ENCODE results near the gene UNC5B. TPM values are rescaled to one million over a fixed set of nuclear protein-coding genes. Genes with fewer than 3 reads are reported as not detected.

UNC5B gene
- total RNA-seq, 1 experiment from 2014 or later, result 49.6 TPM

GRCh38 chr10:71229726-71230655 lies 17.6 kb downstream of the UNC5B start:
- DNase-seq (ENCODE audit: low spot score) (no peak), ATAC-seq (no peak)
- 0 out of 2 replicates have a peak, but pooled peaks cover 3% of the 10 kb centered on the region for H3K36me3 Mint-ChIP-seq
- ChIA-PET CTCF (interaction anchor here (0.6 to 2.5 kb wide), 12 partner anchors 10 to 327 kb away, joined by 3 to 11 read pairs (median 3); no protein-coding TSS in a partner anchor), POLR2A (interaction anchor here (1.1 kb wide), 1 partner anchor 14 kb away, joined by 3 read pairs; no protein-coding TSS in a partner anchor)
- peaks cover 53% of the 10 kb centered on the region for H3K4me1 Mint-ChIP-seq
- TF ChIP-seq IRF2 (CRISPR knock-in tag; IDR thresholded peaks at IDR 0.05; ENCODE audit: borderline replicate concordance, low read depth) (no peak), MAX (CRISPR knock-in tag; IDR thresholded peaks at IDR 0.05) (no peak), ZNF281 (CRISPR knock-in tag; IDR thresholded peaks at IDR 0.05) (no peak), ZNF532 (CRISPR knock-in tag; IDR thresholded peaks at IDR 0.05; ENCODE audit: borderline replicate concordance) (no peak), CBFB (CRISPR knock-in tag; IDR thresholded peaks at IDR 0.05; ENCODE audit: low read depth) (no peak), ERG (CRISPR knock-in tag; IDR thresholded peaks at IDR 0.05) (no peak)
- TF ChIP-seq, protein P1, sequence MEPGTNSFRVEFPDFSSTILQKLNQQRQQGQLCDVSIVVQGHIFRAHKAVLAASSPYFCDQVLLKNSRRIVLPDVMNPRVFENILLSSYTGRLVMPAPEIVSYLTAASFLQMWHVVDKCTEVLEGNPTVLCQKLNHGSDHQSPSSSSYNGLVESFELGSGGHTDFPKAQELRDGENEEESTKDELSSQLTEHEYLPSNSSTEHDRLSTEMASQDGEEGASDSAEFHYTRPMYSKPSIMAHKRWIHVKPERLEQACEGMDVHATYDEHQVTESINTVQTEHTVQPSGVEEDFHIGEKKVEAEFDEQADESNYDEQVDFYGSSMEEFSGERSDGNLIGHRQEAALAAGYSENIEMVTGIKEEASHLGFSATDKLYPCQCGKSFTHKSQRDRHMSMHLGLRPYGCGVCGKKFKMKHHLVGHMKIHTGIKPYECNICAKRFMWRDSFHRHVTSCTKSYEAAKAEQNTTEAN (CRISPR knock-in tag; IDR thresholded peaks at IDR 0.05), result no peak
- TF ChIP-seq, protein P2, sequence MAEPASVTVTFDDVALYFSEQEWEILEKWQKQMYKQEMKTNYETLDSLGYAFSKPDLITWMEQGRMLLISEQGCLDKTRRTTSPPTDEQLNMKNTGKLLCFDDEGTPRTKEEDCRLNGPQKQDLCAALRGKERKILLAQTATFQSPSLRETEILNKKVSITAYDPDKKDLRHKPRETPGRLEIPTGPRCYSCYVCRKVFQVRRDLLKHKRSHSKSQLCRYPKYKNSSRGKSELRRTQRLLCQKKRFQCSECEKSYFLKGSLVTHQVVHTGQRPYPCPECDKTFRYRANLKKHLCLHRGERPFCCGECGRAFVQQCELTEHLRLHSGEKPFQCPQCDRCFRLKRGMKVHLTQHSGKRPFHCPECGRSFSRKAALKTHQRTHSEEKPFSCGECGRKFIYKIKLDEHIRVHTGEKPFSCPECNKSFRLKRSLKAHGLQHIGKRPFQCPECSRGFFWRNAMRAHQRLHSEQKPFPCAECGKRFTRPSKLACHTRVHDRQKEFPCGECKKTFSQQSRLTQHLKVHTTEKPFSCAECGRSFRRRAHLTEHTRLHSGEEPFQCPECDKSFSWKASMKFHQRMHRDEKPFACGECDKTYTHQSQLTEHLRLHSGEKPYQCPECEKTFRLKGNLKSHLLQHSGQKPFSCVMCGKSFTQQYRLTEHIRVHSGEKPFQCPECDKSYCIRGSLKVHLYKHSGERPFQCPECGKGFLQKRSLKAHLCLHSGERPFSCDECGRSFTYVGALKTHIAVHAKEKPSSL (CRISPR knock-in tag; conservative IDR thresholded peaks at IDR 0.05), result no peak
- H3K27me3 Mint-ChIP-seq (ENCODE audit: low read depth), result no peaks in the 10 kb centered on the region
- no peaks in the 10 kb centered on the region for H3K9me3 Mint-ChIP-seq
- H3K4me3 Mint-ChIP-seq, result no peak overlapping the region
- H3K27ac Mint-ChIP-seq, result no peak overlapping the region; the same call in 1 of the 2 replicates

- CTCF ChIA-PET, result interaction anchor here (1.0 to 2.5 kb wide), 3 partner anchors 11 to 327 kb away, joined by 3 to 11 read pairs (median 7); no protein-coding TSS in a partner anchor
- Mint-ChIP-seq H3K4me3 (no peak overlapping the region), H3K27me3 (ENCODE audit: low read depth) (no peaks in the 10 kb centered on the region), H3K27ac (no peak overlapping the region), H3K4me1 (peaks cover 58% of the 10 kb centered on the region), H3K36me3 (0 out of 2 replicates have a peak, but pooled peaks cover 2% of the 10 kb centered on the region), H3K9me3 (no peaks in the 10 kb centered on the region)
- ATAC-seq (no peak), DNase-seq (ENCODE audit: low spot score) (no peak)
- POLR2A ChIA-PET, result no interaction called here
- no peak for TF ChIP-seq AFF4 (CRISPR knock-in tag; IDR thresholded peaks at IDR 0.05; ENCODE audit: borderline replicate concordance)
- no peak for TF ChIP-seq SP1 (CRISPR knock-in tag; conservative IDR thresholded peaks at IDR 0.05)
These were observed 18.3 kb downstream of the UNC5B start for GRCh38 chr10:71230656-71231025.

All from WTC11 (cell line).